ENCODE results near the gene PRICKLE1.

Gene PRICKLE1

GRCh38 chr12:42498549-42499247 lies 90.8 kb downstream of the PRICKLE1 start:
- Mint-ChIP-seq H3K4me3 (no peak overlapping the region), H3K9me3 (no peaks in the 10 kb centered on the region), H3K4me1 (peaks cover 5% of the 10 kb centered on the region), H3K36me3 (no peaks in the 10 kb centered on the region), H3K27ac (no peak overlapping the region)
- no peak for DNase-seq (ENCODE audit: low spot score in 2 of 2)
- peak; percentile 77 for ATAC-seq

- peak; percentile 54 for ATAC-seq
- no peak for DNase-seq (ENCODE audit: low spot score in 2 of 2)
- Mint-ChIP-seq H3K9me3 (no peaks in the 10 kb centered on the region), H3K36me3 (no peaks in the 10 kb centered on the region), H3K4me3 (no peak overlapping the region), H3K4me1 (peaks cover 5% of the 10 kb centered on the region), H3K27ac (no peak overlapping the region)
These were observed 92.7 kb downstream of the PRICKLE1 start for GRCh38 chr12:42496886-42497285.

GRCh38 chr12:42495244-42495643 lies 94.3 kb downstream of the PRICKLE1 start:
- Mint-ChIP-seq H3K27ac (no peak overlapping the region), H3K4me3 (no peak overlapping the region), H3K4me1 (peaks cover 5% of the 10 kb centered on the region), H3K9me3 (no peaks in the 10 kb centered on the region), H3K36me3 (no peaks in the 10 kb centered on the region)
- ATAC-seq (no peak), DNase-seq (ENCODE audit: low spot score in 2 of 2) (no peak)

GRCh38 chr12:42492267-42492666 lies 97.3 kb downstream of the PRICKLE1 start:
- Mint-ChIP-seq H3K4me3 (no peak overlapping the region), H3K4me1 (no peaks in the 10 kb centered on the region), H3K9me3 (no peaks in the 10 kb centered on the region), H3K27ac (no peak overlapping the region), H3K36me3 (no peaks in the 10 kb centered on the region)
- DNase-seq (ENCODE audit: low spot score in 2 of 2) (no peak), ATAC-seq (no peak)

- Mint-ChIP-seq H3K4me3 (no peak overlapping the region), H3K4me1 (no peaks in the 10 kb centered on the region), H3K9me3 (no peaks in the 10 kb centered on the region), H3K27ac (no peak overlapping the region), H3K36me3 (no peaks in the 10 kb centered on the region)
- DNase-seq (ENCODE audit: low spot score in 2 of 2) (no peak), ATAC-seq (no peak)
These were observed 99.2 kb downstream of the PRICKLE1 start for GRCh38 chr12:42490261-42490842.

GRCh38 chr12:42486407-42486806 lies 103.1 kb downstream of the PRICKLE1 start:
- H3K9me3 Mint-ChIP-seq = no peaks in the 10 kb centered on the region
- no peaks in the 10 kb centered on the region for H3K36me3 Mint-ChIP-seq
- ATAC-seq (no peak), DNase-seq (ENCODE audit: low spot score in 2 of 2) (no peak)
- no peak overlapping the region for H3K4me3 Mint-ChIP-seq
- peaks cover 10% of the 10 kb centered on the region for H3K4me1 Mint-ChIP-seq
- H3K27ac Mint-ChIP-seq = no peak overlapping the region

GRCh38 chr12:42485823-42486222 lies 103.7 kb downstream of the PRICKLE1 start:
- H3K9me3 Mint-ChIP-seq = no peaks in the 10 kb centered on the region
- H3K4me3 Mint-ChIP-seq = no peak overlapping the region
- no peak overlapping the region for H3K27ac Mint-ChIP-seq
- ATAC-seq (no peak), DNase-seq (ENCODE audit: low spot score in 2 of 2) (no peak)
- H3K4me1 Mint-ChIP-seq = peaks cover 10% of the 10 kb centered on the region
- no peaks in the 10 kb centered on the region for H3K36me3 Mint-ChIP-seq

- DNase-seq (ENCODE audit: low spot score in 2 of 2) (no peak), ATAC-seq (no peak)
- H3K36me3 Mint-ChIP-seq = no peaks in the 10 kb centered on the region
- no peak overlapping the region for H3K4me3 Mint-ChIP-seq
- H3K27ac Mint-ChIP-seq = no peak overlapping the region
- H3K4me1 Mint-ChIP-seq = peaks cover 10% of the 10 kb centered on the region
- H3K9me3 Mint-ChIP-seq = no peaks in the 10 kb centered on the region
These were observed 104.5 kb downstream of the PRICKLE1 start for GRCh38 chr12:42484996-42485395.

- peaks cover 10% of the 10 kb centered on the region for H3K4me1 Mint-ChIP-seq
- H3K36me3 Mint-ChIP-seq = no peaks in the 10 kb centered on the region
- ATAC-seq (peak; percentile 46), DNase-seq (ENCODE audit: low spot score in 2 of 2) (peak in 1 of 2 donors; percentile 49)
- H3K9me3 Mint-ChIP-seq = no peaks in the 10 kb centered on the region
- H3K27ac Mint-ChIP-seq = no peak overlapping the region
- H3K4me3 Mint-ChIP-seq = peak overlapping the region; percentile 85
These were observed 106.1 kb downstream of the PRICKLE1 start for GRCh38 chr12:42483521-42483790.

GRCh38 chr12:42482748-42483520 lies 106.6 kb downstream of the PRICKLE1 start:
- H3K9me3 Mint-ChIP-seq = no peaks in the 10 kb centered on the region
- ATAC-seq (peak; percentile 88), DNase-seq (ENCODE audit: low spot score in 2 of 2) (peak; percentile 62 to 81)
- peaks cover 10% of the 10 kb centered on the region for H3K4me1 Mint-ChIP-seq
- no peak overlapping the region for H3K27ac Mint-ChIP-seq
- peak overlapping the region; percentile 85 for H3K4me3 Mint-ChIP-seq
- H3K36me3 Mint-ChIP-seq = no peaks in the 10 kb centered on the region

- Mint-ChIP-seq H3K4me3 (peak overlapping the region; percentile 85), H3K27ac (no peak overlapping the region), H3K9me3 (no peaks in the 10 kb centered on the region), H3K4me1 (peaks cover 10% of the 10 kb centered on the region), H3K36me3 (no peaks in the 10 kb centered on the region)
- ATAC-seq = no peak
- DNase-seq (ENCODE audit: low spot score in 2 of 2) = no peak
These were observed 107.4 kb downstream of the PRICKLE1 start for GRCh38 chr12:42482041-42482747.

- Mint-ChIP-seq H3K9me3 (no peaks in the 10 kb centered on the region), H3K27ac (no peak overlapping the region), H3K4me3 (no peak overlapping the region), H3K4me1 (peaks cover 10% of the 10 kb centered on the region), H3K36me3 (no peaks in the 10 kb centered on the region)
- DNase-seq (ENCODE audit: low spot score in 2 of 2) (no peak), ATAC-seq (no peak)
These were observed 108.2 kb downstream of the PRICKLE1 start for GRCh38 chr12:42481368-42481767.

GRCh38 chr12:42477941-42478340 lies 111.6 kb downstream of the PRICKLE1 start:
- no peak overlapping the region for H3K27ac Mint-ChIP-seq
- no peak for DNase-seq (ENCODE audit: low spot score in 2 of 2)
- no peaks in the 10 kb centered on the region for H3K4me1 Mint-ChIP-seq
- ATAC-seq = no peak
- no peaks in the 10 kb centered on the region for H3K9me3 Mint-ChIP-seq
- H3K36me3 Mint-ChIP-seq = no peaks in the 10 kb centered on the region
- no peak overlapping the region for H3K4me3 Mint-ChIP-seq

GRCh38 chr12:42475106-42475505 lies 114.4 kb downstream of the PRICKLE1 start:
- H3K4me3 Mint-ChIP-seq = no peak overlapping the region
- peaks cover 3% of the 10 kb centered on the region for H3K4me1 Mint-ChIP-seq
- no peaks in the 10 kb centered on the region for H3K36me3 Mint-ChIP-seq
- H3K27ac Mint-ChIP-seq = no peak overlapping the region
- no peaks in the 10 kb centered on the region for H3K9me3 Mint-ChIP-seq
- ATAC-seq (no peak), DNase-seq (ENCODE audit: low spot score in 2 of 2) (no peak)

- H3K4me1 Mint-ChIP-seq = peaks cover 10% of the 10 kb centered on the region
- no peak overlapping the region for H3K27ac Mint-ChIP-seq
- ATAC-seq = peak; percentile 55
These were observed 115.2 kb downstream of the PRICKLE1 start for GRCh38 chr12:42474391-42474790.

More at GRCh38 chr12:42474391-42474790, 115.2 kb downstream of the PRICKLE1 start:
- Mint-ChIP-seq H3K9me3 (no peaks in the 10 kb centered on the region), H3K36me3 (no peaks in the 10 kb centered on the region), H3K4me3 (no peak overlapping the region)
- no peak for DNase-seq (ENCODE audit: low spot score in 2 of 2)
